ENCODE data around the gene LYZL6. TPM values are rescaled to one million over a fixed set of nuclear protein-coding genes. Genes with fewer than 3 reads are reported as not detected.

LYZL6 gene
- polyA plus RNA-seq, 3 donors: not detected

GRCh38 chr17:35981908-35982330 lies 38.4 kb upstream of the LYZL6 start:
- no peak overlapping the region for H2AFZ ChIP-seq (ENCODE audit: insufficient read depth, low read depth, low read length, poor library complexity, severe bottlenecking)
- no peaks in the 10 kb centered on the region for H3K4me1 ChIP-seq (ENCODE audit: control insufficient read depth in 1 of 2, insufficient read depth in 2 of 2, low read length in 2 of 2)
- Mint-ChIP-seq H3K36me3 (no peaks in the 10 kb centered on the region), H3K4me1 (no peaks in the 10 kb centered on the region), H3K9me3 (peaks cover 0 to 1% (median 0%) of the 10 kb centered on the region in 7 donors), H3K27me3 (ENCODE audit: low read depth in 3 of 3) (peaks cover 0 to 3% (median 0%) of the 10 kb centered on the region in 3 donors), H3K4me3 (no peak overlapping the region), H3K27ac (no peak overlapping the region)
- H3K4me2 ChIP-seq (replicated peaks; ENCODE audit: extremely low read depth, low read length, poor library complexity, severe bottlenecking): no peak overlapping the region
- 73% methylated on average over 4 of the region's 4 CpGs for WGBS (ENCODE audit: insufficient coverage)
- no peaks in the 10 kb centered on the region for H3K9me3 ChIP-seq (replicated peaks in 1 of 2; ENCODE audit: control insufficient read depth in 1 of 2, insufficient read depth in 1 of 2, low read length in 2 of 2)
- H3K36me3 ChIP-seq (replicated peaks in 1 of 2; ENCODE audit: control insufficient read depth in 1 of 2, insufficient read depth in 2 of 2, low read length in 2 of 2): no peaks in the 10 kb centered on the region
- H3K4me3 ChIP-seq (replicated peaks in 1 of 3; ENCODE audit: low read depth in 2 of 3, low read length in 3 of 3): no peak overlapping the region
- no peaks in the 10 kb centered on the region for H4K20me1 ChIP-seq (ENCODE audit: insufficient read depth, low read length)
- TF ChIP-seq CTCF (IDR thresholded peaks at IDR 0.05): no peak
- no peak overlapping the region for H3K9ac ChIP-seq (ENCODE audit: insufficient read depth, low read length, poor library complexity, severe bottlenecking)
- no peak for DNase-seq
- intact Hi-C loops (cut with micrococcal nuclease): loop anchor here in 1 of 2 donors (10.0 kb wide), 1 partner anchor 83 kb away; the partner anchor contains the start of gene CCL18
- no peaks in the 10 kb centered on the region for H3K27me3 ChIP-seq (ENCODE audit: control insufficient read depth in 2 of 2, insufficient read depth in 2 of 2, low read length in 2 of 2)
- no peak overlapping the region for H3K27ac ChIP-seq (ENCODE audit: low read depth in 1 of 2, low read length in 2 of 2)
- no peaks in the 10 kb centered on the region for H3K79me2 ChIP-seq (ENCODE audit: insufficient read depth, low read length)

GRCh38 chr17:35981246-35981645 lies 37.7 kb upstream of the LYZL6 start, which contains the start of gene CCL16:
CCL16 (minus strand) TSS chr17:35981497; CDS start chr17:35981420, 77 bp downstream.
- Histone ChIP-seq H3K4me1 (ENCODE audit: control insufficient read depth in 1 of 2, insufficient read depth in 2 of 2, low read length in 2 of 2) (no peaks in the 10 kb centered on the region), H3K9ac (ENCODE audit: insufficient read depth, low read length, poor library complexity, severe bottlenecking) (no peak within 1 kb of the TSS), H3K4me2 (replicated peaks; ENCODE audit: extremely low read depth, low read length, poor library complexity, severe bottlenecking) (no peak within 1 kb of the TSS), H3K79me2 (ENCODE audit: insufficient read depth, low read length) (no peaks in the 10 kb centered on the region), H3K4me3 (replicated peaks in 1 of 3; ENCODE audit: low read depth in 2 of 3, low read length in 3 of 3) (no peak within 1 kb of the TSS), H3K27ac (ENCODE audit: low read depth in 1 of 2, low read length in 2 of 2) (no peak within 1 kb of the TSS), H3K27me3 (ENCODE audit: control insufficient read depth in 2 of 2, insufficient read depth in 2 of 2, low read length in 2 of 2) (no peaks in the 10 kb centered on the region), H2AFZ (ENCODE audit: insufficient read depth, low read depth, low read length, poor library complexity, severe bottlenecking) (no peak within 1 kb of the TSS), H4K20me1 (ENCODE audit: insufficient read depth, low read length) (no peaks in the 10 kb centered on the region), H3K9me3 (replicated peaks in 1 of 2; ENCODE audit: control insufficient read depth in 1 of 2, insufficient read depth in 1 of 2, low read length in 2 of 2) (no peaks in the 10 kb centered on the region), H3K36me3 (replicated peaks in 1 of 2; ENCODE audit: control insufficient read depth in 1 of 2, insufficient read depth in 2 of 2, low read length in 2 of 2) (no peaks in the 10 kb centered on the region)
- no peak for TF ChIP-seq CTCF (IDR thresholded peaks at IDR 0.05)
- no peaks in the 10 kb centered on the region for H3K4me1 Mint-ChIP-seq
- H3K9me3 Mint-ChIP-seq: no peaks in the 10 kb centered on the region
- 96% methylated on average over 9 of the region's 12 CpGs for WGBS (ENCODE audit: insufficient coverage)
- H3K27me3 Mint-ChIP-seq (ENCODE audit: low read depth in 3 of 3): peaks cover 0 to 3% (median 0%) of the 10 kb centered on the region in 3 donors
- H3K36me3 Mint-ChIP-seq: no peaks in the 10 kb centered on the region
- peak within 1 kb of the TSS in 2 of 7 donors; percentile 2 to 35 for H3K27ac Mint-ChIP-seq
- no peak within 1 kb of the TSS for H3K4me3 Mint-ChIP-seq
- intact Hi-C loops (cut with micrococcal nuclease): loop anchor here in 1 of 2 donors (10.0 kb wide), 1 partner anchor 84 kb away; the partner anchor contains the start of gene CCL18
- DNase-seq: no peak

Measured in CD14-positive monocyte (primary cell).